Body of pancreas (tissue), 4 donors: ENCODE data around the gene CTXND1.

Experiments used
- POLR2A ChIP-seq, 3 donors: fragments of 450-650 bp; IDR thresholded peaks; one replicate each; pipeline ENCODE4 v1.6.1; 2016; ENCODE audit warnings: antibody characterized with exemption in 3 of 3, mild to moderate bottlenecking in 2 of 3
- TF ChIP-seq, protein P1 (sequence below), 7 experiments: fragments of 450-650 bp in 4 of 7; fragments of 200-600 bp in 3 of 7; sonication (generic) in 3 of 7; IDR thresholded peaks; one replicate each; pipeline ENCODE4 v1.5.1; 2016 to 2019; ENCODE audit warnings: antibody characterized with exemption in 7 of 7

DNA sequence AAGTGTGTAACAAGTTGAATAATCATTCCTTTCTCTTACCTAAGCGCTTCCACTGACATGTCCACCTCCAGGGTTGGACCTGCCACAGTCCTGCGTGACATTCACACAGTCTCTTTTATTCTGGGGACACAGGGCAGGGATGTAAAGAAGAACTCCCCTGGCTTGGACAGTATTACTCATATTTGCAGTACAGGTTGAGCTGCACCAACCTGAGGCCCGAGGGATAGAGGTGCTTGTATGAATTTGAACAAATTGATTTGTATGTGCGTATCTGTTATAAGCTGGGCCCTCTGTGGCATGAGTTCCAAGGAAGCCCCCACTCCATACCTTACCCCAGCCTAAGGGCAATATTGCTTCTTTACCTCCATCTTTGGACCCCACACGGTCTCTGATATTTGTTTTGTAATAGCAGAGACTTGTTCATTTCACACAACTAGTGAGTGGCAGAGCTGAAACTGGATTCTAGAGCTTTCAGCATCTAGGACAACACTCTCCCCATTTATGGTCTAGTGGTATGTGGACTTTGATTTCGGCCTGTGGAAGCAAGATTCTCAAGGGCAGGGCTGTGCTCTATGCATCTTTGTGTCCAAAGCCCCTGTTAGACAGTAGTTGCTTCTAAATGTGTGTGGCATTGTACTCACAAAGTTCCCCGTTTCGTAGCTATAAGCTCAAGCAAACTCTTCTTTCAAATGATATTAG, 60.0 kb downstream of the CTXND1 start:
- TF ChIP-seq POLR2A (IDR thresholded peaks at IDR 0.05) = no peak
- TF ChIP-seq, protein P1, sequence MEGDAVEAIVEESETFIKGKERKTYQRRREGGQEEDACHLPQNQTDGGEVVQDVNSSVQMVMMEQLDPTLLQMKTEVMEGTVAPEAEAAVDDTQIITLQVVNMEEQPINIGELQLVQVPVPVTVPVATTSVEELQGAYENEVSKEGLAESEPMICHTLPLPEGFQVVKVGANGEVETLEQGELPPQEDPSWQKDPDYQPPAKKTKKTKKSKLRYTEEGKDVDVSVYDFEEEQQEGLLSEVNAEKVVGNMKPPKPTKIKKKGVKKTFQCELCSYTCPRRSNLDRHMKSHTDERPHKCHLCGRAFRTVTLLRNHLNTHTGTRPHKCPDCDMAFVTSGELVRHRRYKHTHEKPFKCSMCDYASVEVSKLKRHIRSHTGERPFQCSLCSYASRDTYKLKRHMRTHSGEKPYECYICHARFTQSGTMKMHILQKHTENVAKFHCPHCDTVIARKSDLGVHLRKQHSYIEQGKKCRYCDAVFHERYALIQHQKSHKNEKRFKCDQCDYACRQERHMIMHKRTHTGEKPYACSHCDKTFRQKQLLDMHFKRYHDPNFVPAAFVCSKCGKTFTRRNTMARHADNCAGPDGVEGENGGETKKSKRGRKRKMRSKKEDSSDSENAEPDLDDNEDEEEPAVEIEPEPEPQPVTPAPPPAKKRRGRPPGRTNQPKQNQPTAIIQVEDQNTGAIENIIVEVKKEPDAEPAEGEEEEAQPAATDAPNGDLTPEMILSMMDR (IDR thresholded peaks at IDR 0.05) = no peak
